GM21529 (cell line): ENCODE data around the gene NT5DC2.

Experiments
- ATAC-seq: cut with Tn5 transposase; IDR thresholded peaks from one replicate; pipeline ENCODE4 v1.9.1; 2021; ENCODE audit not compliant: unreplicated experiment

NT5DC2 gene

DNA sequence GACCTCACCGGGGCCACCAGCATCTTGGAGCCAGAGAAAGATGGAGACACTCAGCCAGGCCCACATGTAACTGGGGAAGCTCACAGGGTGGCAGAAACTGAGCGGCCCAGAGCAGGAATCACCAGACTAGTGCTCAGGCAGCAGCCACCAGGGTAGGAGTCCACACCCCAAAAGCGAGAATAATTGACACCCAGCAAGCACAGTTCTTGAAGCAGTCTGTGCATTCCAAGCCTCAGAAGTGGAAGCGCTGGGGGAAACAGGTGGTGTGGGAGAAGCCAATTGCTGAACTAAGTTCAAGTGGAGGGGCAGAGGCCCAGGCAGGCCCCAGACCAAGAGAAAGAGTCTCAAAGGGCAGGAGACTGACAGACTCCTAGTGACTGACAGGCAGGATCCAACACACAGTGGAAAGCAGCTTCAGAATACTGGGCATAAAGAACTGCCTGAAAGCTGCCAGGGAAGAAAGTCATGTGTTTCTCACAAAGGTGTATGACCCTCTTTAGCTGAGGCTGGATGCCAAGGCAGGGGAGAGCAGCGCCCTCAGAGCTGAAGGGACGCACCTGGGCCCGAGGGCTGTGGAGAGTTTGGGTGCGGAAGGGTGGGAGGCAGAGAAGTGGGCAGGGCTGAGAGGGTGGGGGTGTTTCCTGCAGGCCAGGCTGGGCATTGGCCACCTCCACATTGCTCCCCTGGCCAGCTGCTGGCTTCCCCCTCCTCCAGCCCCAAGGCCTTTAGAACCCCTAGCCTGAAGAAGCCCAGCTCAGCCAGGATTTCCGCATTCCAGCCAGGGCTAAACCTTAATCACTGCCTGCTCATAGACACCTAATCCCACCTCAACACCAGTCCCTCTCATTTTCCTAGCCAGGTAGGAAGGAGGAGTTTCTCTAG lies 7.7 kb downstream of the NT5DC2 start:
- no peak for ATAC-seq

DNA sequence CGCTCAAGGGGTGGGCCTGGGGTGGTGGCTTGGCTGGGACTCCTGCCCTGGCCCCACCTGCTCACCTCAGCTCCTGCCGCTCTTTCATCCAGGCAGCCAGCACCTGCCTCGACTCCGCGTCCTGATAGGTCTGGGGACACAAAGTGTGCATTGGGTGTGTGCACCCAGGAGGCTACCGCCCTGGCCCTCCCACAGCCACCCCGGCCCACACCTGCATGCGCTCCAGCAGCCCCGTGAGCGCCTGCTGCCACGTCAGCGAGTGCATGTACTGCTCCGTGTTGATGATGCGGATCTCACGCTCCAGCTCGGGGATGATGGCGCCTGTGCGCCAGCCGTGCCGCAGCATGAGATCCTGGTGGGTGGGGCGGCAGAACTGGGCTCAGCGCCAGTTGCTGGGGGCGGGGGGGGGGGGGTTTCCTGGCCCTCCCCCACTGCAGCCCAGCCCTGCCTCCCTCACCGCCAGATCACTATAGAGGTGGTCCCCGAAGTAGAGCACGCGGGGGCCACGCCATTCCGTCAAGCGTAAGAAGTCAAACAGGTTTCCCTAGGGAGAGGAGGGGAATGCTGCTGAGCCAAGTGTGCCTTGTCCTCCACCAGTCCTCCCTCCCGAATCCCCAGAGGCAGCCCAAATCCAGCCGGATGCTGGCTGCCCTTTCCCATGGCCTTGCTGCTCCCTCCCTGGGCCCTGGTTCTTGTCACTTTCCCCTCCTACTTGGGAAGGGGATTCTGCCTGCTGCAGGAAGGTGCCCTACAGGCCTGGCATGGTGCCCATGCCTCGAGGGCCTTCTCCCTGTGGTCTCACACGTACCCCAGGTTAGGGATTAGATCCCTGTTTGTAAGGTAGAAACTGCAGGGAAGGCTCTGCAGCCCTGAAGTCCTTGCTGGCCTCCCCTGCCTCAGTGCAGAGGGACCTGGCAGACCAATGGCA lies 8.6 kb downstream of the NT5DC2 start:
- ATAC-seq, result no peak

DNA sequence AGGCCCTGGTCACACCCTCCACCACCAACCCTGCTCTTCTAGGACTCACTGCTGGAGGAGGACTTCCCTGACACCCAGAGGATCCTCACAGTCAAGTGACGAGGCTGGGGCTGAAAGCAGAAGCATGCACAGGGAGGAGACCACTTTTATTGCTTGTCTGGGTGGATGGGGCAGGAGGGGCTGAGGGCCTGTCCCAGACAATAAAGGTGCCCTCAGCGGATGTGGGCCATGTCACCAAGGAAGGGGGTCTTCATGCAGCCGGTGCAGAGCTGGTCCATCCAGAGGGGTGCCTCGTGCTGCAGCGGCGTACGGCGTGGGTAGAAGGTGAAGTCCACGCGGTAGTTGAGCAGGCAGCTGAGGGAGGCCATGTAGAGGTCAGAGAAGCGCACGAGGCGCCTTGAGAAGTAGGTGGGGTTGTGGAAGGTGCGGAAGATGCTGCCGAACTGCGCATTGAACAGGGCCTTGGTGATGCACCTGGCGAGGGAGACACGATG lies 9.4 kb downstream of the NT5DC2 start:
- ATAC-seq, result no peak

DNA sequence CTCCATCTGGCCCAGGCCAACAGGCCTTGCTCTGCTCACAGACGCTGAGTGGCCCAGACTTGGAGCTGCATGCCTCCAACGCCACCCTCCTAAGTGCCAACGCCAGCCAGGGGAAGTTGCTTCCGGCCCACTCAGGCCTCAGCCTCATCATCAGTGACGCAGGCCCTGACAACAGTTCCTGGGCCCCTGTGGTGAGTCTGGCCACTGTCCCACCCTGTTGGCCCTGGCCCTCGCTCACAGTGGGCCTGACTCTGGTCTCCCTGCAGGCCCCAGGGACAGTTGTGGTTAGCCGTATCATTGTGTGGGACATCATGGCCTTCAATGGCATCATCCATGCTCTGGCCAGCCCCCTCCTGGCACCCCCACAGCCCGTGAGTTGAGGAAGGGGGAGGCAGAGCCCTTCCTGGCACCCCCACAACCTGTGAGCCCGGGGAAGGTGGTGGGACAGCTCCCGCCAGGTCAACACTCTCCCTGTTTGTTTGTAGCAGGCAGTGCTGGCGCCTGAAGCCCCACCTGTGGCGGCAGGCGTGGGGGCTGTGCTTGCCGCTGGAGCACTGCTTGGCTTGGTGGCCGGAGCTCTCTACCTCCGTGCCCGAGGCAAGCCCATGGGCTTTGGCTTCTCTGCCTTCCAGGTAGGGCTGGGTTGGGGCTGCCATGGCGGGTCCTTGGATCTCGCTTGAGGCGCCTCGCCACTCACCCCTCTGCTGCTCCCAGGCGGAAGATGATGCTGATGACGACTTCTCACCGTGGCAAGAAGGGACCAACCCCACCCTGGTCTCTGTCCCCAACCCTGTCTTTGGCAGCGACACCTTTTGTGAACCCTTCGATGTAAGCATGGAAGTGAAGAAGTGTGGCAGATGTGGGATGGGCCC lies 10.0 kb downstream of the NT5DC2 start:
- no peak for ATAC-seq

DNA sequence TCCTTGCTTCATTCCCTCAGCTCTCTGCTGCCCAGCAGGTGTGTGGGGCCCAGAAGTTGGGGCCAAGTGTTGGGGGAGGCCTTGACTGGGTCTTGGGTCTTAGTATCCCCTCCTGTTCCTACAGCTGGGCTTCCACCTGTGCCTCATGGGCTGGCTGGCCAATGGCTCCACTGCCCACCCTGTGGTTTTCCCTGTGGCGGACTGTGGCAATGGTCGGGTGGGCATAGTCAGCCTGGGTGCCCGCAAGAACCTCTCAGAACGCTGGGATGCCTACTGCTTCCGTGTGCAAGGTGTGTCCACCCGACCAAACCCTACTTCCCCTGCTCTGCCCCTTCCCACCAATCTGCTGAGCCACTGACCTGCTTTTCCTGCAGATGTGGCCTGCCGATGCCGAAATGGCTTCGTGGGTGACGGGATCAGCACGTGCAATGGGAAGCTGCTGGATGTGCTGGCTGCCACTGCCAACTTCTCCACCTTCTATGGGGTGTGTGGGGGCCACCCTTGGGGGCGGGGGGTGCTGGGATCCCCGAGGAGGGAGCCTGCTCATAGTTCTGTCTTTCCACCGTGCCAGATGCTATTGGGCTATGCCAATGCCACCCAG lies 10.9 kb downstream of the NT5DC2 start:
- no peak for ATAC-seq

DNA sequence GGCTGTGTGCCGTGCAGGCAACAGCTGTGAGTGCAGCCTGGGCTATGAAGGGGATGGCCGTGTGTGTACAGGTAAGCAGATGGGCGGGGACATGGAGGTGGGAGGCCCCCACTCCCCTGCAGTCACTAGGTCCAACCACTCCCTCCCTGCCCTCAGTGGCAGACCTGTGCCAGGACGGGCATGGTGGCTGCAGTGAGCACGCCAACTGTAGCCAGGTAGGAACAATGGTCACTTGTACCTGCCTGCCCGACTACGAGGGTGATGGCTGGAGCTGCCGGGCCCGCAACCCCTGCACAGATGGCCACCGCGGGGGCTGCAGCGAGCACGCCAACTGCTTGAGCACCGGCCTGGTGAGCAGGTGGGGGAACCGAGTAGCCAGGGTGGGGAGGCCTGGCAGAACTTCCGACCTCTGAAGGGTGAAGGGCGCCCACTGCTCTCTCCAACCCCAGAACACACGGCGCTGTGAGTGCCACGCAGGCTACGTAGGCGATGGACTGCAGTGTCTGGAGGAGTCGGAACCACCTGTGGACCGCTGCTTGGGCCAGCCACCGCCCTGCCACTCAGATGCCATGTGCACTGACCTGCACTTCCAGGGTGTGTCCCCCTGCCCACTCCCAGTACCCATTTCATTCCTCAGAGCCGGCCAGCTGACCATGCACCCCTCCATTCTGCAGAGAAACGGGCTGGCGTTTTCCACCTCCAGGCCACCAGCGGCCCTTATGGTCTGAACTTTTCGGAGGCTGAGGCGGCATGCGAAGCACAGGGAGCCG lies 11.6 kb downstream of the NT5DC2 start:
- no peak for ATAC-seq

DNA sequence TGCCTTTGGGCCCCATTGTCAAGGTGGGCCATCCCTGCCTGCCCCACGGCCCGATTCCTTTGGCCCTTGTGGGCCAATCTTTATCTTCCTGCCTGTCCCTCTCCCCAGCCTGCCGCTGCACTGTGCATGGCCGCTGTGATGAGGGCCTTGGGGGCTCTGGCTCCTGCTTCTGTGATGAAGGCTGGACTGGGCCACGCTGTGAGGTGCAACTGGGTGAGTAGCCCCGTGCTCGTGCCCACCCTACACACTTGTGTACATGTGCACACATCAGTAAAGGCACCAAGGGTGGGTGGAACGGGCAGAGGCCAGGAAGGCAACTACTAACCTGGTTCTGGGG lies 12.2 kb downstream of the NT5DC2 start:
- no peak for ATAC-seq

DNA sequence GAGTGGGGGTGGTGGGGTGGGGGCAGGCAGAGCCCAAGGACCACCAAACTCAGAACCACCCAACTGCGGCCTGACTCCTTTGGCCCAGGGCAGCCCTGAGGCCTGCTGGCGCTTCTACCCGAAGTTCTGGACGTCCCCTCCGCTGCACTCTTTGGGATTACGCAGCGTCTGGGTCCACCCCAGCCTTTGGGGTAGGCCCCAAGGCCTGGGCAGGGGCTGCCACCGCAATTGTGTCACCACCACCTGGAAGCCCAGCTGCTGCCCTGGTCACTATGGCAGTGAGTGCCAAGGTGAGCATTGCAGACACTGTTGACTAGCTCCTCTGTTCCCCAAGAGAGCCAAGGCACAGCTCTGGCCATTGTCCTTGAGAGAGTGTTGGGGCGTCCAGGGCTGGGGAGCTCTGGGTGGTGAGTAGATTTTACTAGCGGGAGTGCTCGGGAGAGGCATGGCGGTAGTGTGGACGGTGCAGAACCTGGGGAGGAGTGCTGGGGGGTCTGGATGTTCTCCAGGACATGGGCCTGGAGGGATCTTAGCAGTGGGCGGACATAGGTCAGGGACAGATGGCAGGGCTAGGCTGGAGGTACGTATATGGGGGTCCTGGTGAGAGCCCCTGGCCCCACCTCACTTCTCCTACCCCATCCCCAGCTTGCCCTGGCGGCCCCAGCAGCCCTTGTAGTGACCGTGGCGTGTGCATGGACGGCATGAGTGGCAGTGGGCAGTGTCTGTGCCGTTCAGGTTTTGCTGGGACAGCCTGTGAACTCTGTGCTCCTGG lies 12.8 kb downstream of the NT5DC2 start:
- no peak for ATAC-seq

DNA sequence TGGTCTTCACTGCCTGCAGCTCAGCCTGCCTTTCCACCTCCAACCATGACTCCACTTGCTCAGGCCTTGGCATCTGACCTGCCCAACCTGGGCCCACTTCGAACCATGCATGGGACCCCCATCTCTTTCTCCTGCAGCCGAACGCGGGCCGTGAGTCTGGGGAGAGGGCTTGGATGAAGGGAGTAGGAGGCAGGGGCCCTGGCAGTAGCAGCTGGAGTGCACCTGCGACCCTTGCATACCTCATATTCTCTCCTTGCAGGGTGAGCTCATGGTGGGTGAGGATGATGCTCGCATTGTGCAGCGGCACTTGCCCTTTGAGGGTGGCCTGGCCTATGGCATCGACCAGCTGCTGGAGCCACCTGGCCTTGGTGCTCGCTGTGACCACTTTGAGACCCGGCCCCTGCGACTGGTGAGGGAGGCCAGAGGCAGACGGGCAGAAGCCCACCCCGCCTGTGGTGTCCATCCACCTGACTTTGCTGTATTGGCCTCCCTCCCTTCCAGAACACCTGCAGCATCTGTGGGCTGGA lies 13.5 kb downstream of the NT5DC2 start:
- no peak for ATAC-seq

DNA sequence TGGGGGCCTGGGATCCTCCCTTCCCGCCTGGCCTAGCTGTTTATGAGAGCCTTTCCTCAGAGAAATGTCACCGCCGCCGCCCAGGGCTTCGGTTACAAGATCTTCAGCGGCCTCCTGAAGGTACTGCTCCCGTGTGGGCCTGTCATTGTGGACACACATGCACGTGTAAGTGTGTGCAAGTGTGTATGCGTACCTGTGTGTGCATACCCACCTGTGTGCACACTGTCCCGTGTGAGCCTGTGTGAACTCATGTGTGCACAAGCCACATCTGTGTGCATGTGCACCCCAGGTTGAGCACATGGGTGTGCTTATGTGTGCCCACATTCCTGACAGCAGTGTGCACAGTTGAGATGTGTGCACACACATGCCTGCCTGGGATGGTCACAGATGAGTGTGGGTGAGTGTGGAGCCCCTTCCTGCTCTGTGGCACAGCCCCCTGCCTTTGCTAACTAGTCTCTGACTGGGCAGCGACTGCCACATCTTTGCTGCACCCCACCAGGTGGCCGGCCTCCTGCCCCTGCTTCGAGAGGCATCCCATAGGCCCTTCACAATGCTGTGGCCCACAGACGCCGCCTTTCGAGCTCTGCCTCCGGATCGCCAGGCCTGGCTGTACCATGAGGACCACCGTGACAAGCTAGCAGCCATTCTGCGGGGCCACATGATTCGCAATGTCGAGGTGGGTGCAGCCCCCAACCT lies 14.1 kb downstream of the NT5DC2 start:
- ATAC-seq, result no peak

DNA sequence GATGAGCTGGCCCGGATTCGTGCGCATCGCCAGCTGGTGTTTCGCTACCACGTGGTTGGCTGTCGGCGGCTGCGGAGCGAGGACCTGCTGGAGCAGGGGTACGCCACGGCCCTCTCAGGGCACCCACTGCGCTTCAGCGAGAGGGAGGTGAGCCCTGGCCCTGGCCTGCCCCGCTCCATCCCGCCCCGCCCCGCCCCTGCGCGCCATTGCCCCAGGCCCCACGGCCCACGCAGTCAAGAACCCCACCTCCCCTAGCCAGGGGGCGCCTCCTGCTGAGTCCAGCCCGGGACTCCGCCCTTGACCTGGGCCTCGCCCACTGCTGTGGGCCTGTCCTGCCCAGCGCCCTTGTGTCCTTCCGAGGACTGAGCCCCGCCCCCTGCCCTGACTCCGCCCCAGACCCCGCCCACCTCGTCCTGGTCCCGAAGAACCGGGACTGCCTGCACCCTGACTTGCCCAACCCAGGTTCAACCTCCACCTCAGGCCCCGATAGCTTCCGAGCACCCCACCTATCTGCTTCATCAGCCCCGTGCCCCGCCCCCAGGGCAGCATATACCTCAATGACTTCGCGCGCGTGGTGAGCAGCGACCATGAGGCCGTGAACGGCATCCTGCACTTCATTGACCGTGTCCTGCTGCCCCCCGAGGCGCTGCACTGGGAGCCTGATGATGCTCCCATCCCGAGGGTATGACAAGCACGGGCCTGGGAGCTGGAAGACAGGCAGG lies 14.8 kb downstream of the NT5DC2 start:
- no peak for ATAC-seq

DNA sequence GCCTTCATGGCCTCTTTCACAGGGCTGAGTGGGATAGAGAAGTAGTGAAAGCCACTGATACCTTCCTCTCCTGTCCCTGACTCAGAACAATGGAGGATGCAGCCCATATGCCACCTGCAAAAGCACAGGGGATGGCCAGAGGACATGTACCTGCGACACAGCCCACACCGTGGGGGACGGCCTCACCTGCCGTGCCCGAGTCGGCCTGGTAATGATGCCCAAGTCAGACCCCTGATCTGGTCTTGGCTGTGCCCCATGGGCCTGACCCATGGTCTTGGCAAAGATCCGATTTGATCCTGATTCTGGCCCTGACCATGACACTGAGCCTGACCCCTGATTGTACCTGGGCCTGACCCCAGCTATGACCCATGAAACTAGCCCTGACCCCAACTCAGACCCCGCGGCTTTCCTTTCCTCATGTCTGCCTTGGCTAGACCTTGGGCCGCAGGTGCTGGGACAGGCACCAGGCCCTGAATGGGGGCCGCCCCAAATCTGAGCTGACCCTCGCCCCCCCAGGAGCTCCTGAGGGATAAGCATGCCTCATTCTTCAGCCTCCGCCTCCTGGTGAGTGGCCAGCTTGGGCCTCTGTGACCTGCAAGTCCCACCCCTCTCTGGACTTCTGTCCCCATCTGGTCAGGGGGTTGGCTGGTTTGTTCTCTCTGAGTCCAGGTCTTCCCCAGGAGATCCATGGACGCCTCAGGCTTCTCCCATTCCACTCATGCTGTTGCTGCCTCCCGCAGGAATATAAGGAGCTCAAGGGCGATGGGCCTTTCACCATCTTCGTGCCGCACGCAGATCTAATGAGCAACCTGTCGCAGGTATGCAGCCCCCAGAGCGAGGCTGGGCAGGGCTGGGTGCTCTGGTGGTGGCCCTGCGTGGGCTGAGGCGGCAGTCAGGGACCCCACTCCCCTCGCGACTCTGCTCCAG lies 15.6 kb downstream of the NT5DC2 start:
- no peak for ATAC-seq

DNA sequence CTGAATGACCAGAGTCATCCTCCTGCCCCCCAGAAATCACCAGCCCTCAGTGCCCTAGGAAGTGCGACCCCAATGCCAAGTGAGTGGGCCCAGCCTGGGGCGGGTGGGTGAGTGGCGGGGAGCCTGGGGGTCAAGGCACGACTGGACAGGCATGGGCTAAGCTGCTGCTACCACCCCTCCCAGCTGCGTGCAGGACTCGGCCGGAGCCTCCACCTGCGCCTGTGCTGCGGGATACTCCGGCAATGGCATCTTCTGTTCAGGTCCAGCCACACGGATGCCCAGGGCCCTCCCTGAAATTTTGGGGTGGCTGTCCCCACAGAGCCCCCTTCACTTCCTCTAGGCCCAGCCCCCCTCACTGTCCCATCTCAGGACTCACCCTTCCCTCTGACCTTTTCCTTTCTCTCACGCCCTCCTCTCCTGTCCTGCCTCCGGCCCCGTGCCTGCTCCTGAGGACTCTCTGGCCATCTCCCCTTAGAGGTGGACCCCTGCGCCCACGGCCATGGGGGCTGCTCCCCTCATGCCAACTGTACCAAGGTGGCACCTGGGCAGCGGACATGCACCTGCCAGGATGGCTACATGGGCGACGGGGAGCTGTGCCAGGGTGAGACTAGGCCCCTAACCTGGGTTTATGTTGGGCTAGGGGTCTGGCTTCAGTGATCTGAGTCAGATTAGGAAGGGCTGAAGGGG lies 17.0 kb downstream of the NT5DC2 start:
- ATAC-seq, result no peak

DNA sequence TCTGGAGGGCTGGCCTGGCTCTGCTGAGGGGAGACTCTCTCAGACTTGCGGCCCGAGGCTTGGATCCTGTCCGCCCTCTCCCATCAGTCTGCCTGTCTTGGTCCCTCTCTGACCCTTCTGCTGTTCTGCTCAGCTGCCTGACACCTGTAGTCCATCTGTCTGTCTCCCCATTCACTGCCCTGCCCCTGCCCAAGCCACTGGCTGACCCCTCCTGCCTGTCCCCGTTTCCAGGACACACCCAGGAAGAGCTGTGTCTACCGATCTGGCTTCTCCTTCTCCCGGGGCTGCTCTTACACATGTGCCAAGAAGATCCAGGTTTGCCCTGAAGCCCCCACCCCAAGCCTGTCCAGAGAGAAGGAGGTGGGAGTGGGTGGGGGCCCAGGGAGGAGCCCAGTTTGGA lies 18.5 kb downstream of the NT5DC2 start:
- ATAC-seq, result no peak

DNA sequence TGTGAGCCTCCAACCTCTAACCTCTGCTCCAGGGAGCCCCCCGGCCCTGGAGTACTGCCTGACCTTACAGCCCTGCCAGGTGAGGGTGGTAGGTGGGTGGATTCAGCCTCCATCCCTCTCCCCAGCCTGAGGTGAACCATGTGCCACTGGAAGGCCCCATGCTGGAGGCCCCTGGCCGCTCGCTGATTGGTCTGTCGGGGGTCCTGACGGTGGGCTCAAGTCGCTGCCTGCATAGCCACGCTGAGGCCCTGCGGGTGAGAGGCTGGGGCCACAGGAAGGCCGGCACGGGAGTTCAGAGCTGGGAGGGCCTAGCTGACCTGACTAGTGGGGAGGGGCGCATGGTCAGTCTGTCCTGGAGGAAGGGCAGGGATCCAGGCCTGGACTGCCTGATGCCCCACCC lies 19.1 kb downstream of the NT5DC2 start:
- no peak for ATAC-seq

DNA sequence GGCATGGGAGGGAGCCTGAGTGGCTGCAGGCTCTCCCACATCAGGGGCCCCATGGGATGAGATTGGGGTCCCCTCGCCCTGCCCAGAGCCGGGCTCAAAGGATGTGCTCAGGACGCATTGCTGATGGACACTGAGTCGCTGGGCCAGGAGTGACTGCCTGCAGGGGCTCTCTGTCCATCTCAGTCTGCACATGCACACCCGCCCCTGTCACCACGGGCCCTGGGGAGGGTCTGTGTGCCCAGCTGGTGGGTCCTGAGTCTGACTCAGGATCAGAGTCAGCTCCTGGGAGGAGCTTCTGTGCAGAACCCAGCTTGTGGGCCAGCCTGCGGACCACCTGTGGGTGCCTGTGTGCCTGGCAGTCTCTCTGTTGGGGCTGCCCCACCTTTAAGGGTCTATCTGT lies 20.4 kb downstream of the NT5DC2 start:
- ATAC-seq, result no peak
